AG09309 (cell line): ENCODE data around the gene ADRA2B.

Experiments used
- DNase-seq: peaks from one replicate; pipeline ENCODE4 v3.0.0-alpha.2; 2010; ENCODE audit warnings: low read depth
- H3K4me3 ChIP-seq: 2 replicates; pipeline ENCODE4 v1.5.1; 2011; ENCODE audit warnings: mild to moderate bottlenecking, low read depth, low read length, moderate library complexity; ENCODE audit not compliant: control insufficient read depth
- CTCF ChIP-seq: IDR thresholded peaks from 2 replicates; pipeline ENCODE4 v1.5.1; 2011; ENCODE audit warnings: mild to moderate bottlenecking, low read depth, low read length, inconsistent platforms; ENCODE audit not compliant: insufficient read depth, control insufficient read depth; ENCODE audit errors: missing control alignments

Gene ADRA2B

GRCh38 chr2:96135621-96136020, 19.2 kb upstream of the ADRA2B start:
- no peak for DNase-seq
- no peak for TF ChIP-seq CTCF
- no peak overlapping the region for H3K4me3 ChIP-seq

GRCh38 chr2:96135171-96135570, 18.8 kb upstream of the ADRA2B start:
- H3K4me3 ChIP-seq: no peak overlapping the region
- DNase-seq: no peak
- no peak for TF ChIP-seq CTCF

DNA sequence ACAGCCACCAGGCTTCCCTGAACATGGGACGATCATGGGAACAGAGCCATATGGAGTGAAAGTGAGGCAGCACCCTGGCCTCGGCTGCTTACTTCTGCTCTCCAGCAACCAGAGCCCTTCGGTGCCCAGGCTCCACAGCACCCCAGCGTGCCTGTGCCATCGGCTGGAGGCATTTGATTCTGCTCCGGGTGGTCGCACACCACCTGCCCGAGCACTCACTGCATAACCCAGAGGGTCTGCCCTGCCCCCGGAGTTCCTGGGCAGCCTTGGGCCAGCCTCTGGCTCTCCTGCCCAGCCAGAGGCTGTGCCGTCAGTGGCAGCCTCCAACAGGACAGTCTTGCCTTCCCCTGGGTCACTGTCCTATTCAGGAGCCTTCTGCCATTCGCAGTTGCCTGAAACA, 18.1 kb upstream of the ADRA2B start:
- no peak for DNase-seq
- no peak for TF ChIP-seq CTCF
- no peak overlapping the region for H3K4me3 ChIP-seq

DNA sequence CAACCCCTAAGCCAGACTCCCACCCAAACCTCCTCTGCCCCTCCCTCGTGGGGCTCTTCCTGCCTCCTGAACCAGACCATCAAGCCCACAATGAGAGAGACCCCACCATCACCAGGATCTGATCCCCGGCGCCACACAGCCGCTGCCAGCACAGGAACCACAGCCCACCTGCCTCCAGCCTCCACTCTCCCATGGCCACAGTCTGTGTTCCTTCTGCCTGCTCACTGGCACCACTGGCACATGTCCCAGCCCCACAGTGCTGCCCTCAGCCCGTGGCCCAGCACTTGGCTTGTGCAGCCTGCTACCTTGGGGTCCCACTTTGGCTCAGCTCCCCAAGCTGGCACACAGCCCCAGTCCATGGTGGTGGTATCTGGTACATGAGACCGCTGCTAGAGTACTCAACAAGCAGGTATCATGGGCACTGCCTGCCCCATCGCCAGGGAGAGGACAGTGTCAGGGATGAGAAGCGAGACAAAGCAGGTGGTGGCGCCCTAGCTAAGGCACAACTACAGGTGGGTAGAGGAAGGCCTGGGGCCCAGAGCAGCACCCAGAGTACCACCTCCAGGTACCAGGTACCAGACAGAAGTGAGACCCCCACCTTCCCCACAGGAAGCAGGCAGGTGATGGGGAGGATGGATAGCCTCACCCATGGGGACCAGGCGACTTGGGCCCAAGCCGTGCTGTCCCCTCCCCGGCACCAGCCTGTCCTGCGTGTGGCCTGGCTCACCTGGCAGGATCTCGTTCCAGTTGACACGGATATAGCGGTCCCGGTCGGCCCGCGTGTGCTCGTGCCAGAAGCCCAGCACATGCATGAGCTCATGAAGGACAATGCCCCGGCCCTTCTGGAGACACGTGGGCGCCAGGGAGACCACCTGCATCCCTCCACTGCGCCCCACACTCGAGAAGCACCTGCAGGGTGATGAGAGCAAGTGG, 15.7 kb upstream of the ADRA2B start:
- H3K4me3 ChIP-seq: no peak overlapping the region
- DNase-seq: no peak
- TF ChIP-seq CTCF: no peak

DNA sequence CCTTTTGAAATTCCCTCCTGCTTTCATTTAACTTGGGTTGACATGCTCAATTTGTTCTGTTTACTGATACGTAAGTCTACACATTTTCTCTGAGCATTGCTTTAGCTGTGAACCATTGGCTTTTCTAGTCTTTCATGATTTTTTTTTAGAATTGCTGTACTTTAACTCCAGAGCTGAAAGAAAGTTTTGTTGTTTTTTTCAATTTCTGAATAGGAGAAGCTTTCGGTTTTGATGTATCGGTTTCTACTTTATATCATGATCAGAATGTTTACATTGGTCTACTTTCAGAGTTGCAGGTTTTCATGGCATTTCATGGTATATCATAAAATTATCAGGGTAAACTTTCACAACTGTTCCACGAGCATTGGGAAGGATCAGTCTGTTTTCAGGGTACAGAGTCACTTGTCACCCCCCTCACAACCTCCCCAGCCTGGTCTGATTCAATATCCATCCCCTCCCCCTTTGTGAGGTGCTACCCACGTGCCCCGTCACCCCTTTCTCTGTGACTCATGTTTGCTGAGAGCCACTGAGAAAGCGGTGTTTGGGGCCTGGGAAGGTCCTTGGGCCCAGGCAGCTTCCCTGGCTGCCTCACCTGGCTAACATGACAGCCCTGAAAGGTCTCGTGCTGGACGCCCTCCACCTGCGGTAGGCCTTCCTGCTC, 14.9 kb upstream of the ADRA2B start:
- no peak for TF ChIP-seq CTCF
- DNase-seq: no peak
- H3K4me3 ChIP-seq: no peak overlapping the region

GRCh38 chr2:96130483-96130882, 14.1 kb upstream of the ADRA2B start:
- no peak overlapping the region for H3K4me3 ChIP-seq
- DNase-seq: no peak
- no peak for TF ChIP-seq CTCF
